ENCODE data around the gene PIK3C3.

- TF ChIP-seq CTCF (IDR thresholded peaks at IDR 0.05; ENCODE audit: low read length) (no peak), EZH2 (IDR thresholded peaks at IDR 0.05; ENCODE audit: borderline replicate concordance, low read length) (no peak)
Measured at GRCh38 chr18:42045346-42045745, 90.3 kb downstream of the PIK3C3 start.
